ENCODE results near the gene HRNR. TPM values are rescaled to one million over a fixed set of nuclear protein-coding genes. Genes with fewer than 3 reads are reported as not detected.

The HRNR gene
- total RNA-seq, 1 donor from 2014 or later, result not detected

DNA sequence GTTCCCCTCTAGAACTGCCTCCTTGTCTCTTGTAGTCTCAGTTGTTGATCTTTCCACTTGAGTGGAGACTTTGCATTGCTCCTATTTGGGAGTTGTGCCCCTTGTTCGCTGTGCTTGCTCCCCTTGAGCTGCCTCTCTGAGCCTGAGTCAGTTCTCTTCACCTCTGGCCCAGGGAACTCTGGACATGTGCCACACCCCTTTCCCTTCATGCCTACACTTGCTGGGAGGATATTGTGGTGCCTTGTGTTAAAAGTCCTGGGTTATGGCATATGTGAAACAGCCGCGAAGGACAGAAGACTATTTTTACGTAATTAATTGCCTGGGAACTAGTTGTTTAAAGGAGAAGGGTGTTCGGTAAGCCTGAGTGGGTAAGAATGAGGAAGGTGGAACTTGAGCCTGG, 32.7 kb downstream of the HRNR start:
- no peaks in the 10 kb centered on the region for H4K20me1 ChIP-seq (ENCODE audit: insufficient read depth, low read length)
- no peak overlapping the region for H3K9ac ChIP-seq (ENCODE audit: low read length)
- H3K9me3 Mint-ChIP-seq (ENCODE audit: unreplicated experiment), result peaks cover 3% of the 10 kb centered on the region
- no peak overlapping the region for H3K4me2 ChIP-seq (ENCODE audit: low read length)
- no peaks in the 10 kb centered on the region for H3K4me1 ChIP-seq (ENCODE audit: insufficient read depth, low read length)
- no peak for FAIRE-seq
- peaks cover 12% of the 10 kb centered on the region for H3K27me3 Mint-ChIP-seq (ENCODE audit: low read depth, unreplicated experiment)
- H2AFZ ChIP-seq (ENCODE audit: low read depth, low read length), result no peak overlapping the region
- H3K27ac Mint-ChIP-seq (ENCODE audit: unreplicated experiment), result no peak overlapping the region
- no peak for TF ChIP-seq EZH2 (IDR thresholded peaks at IDR 0.05; ENCODE audit: insufficient read depth, low read length)
- TF ChIP-seq, protein P1, sequence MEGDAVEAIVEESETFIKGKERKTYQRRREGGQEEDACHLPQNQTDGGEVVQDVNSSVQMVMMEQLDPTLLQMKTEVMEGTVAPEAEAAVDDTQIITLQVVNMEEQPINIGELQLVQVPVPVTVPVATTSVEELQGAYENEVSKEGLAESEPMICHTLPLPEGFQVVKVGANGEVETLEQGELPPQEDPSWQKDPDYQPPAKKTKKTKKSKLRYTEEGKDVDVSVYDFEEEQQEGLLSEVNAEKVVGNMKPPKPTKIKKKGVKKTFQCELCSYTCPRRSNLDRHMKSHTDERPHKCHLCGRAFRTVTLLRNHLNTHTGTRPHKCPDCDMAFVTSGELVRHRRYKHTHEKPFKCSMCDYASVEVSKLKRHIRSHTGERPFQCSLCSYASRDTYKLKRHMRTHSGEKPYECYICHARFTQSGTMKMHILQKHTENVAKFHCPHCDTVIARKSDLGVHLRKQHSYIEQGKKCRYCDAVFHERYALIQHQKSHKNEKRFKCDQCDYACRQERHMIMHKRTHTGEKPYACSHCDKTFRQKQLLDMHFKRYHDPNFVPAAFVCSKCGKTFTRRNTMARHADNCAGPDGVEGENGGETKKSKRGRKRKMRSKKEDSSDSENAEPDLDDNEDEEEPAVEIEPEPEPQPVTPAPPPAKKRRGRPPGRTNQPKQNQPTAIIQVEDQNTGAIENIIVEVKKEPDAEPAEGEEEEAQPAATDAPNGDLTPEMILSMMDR (IDR thresholded peaks at IDR 0.05; ENCODE audit: insufficient read depth, low read depth, low read length), result no peak
- DNase-seq (ENCODE audit: low read depth), result no peak
- H3K27me3 ChIP-seq (ENCODE audit: insufficient read depth, low read length), result peaks cover 4% of the 10 kb centered on the region
- H3K4me3 Mint-ChIP-seq (ENCODE audit: unreplicated experiment), result no peak overlapping the region
- H3K36me3 ChIP-seq (ENCODE audit: insufficient read depth, low read length), result no peaks in the 10 kb centered on the region
- peaks cover 7% of the 10 kb centered on the region for H3K4me1 Mint-ChIP-seq (ENCODE audit: low read depth, unreplicated experiment)
- no peaks in the 10 kb centered on the region for H3K9me3 ChIP-seq (ENCODE audit: insufficient read depth, low read depth, low read length)
- peaks cover 2% of the 10 kb centered on the region for H3K36me3 Mint-ChIP-seq (ENCODE audit: low read depth, unreplicated experiment)
- no peak overlapping the region for H3K27ac ChIP-seq (ENCODE audit: low read depth, low read length)
- no peak overlapping the region for H3K4me3 ChIP-seq (ENCODE audit: insufficient read depth, low read depth, low read length)
- H3K79me2 ChIP-seq (ENCODE audit: insufficient read depth, low read length), result no peaks in the 10 kb centered on the region

DNA sequence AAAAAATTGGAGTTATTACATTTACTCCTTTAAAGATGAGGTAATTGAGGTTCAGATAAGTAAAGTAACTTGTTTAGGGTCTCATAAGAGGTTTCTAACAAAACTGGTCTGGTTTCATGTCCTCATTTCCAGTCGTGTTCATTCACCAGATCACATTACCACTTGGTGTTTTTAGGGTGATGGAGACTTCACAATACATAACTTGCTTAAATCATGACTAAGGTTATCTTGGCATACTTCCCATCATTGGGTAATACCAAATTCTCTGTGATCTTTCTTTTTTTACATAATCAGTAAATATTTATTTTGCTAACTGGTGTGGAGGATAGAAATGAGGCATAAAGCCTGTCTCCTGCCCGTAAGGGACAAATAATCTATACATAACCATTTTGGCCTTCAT, 33.4 kb downstream of the HRNR start:
- no peaks in the 10 kb centered on the region for H3K36me3 ChIP-seq (ENCODE audit: insufficient read depth, low read length)
- Mint-ChIP-seq H3K36me3 (ENCODE audit: low read depth, unreplicated experiment) (peaks cover under 1% of the 10 kb centered on the region), H3K27ac (ENCODE audit: unreplicated experiment) (no peak overlapping the region), H3K27me3 (ENCODE audit: low read depth, unreplicated experiment) (peaks cover 12% of the 10 kb centered on the region), H3K4me1 (ENCODE audit: low read depth, unreplicated experiment) (peaks cover 12% of the 10 kb centered on the region), H3K9me3 (ENCODE audit: unreplicated experiment) (peaks cover 1% of the 10 kb centered on the region), H3K4me3 (ENCODE audit: unreplicated experiment) (no peak overlapping the region)
- DNase-seq (ENCODE audit: low read depth), result peak; percentile 14
- FAIRE-seq, result no peak
- no peak overlapping the region for H2AFZ ChIP-seq (ENCODE audit: low read depth, low read length)
- no peak overlapping the region for H3K27ac ChIP-seq (ENCODE audit: low read depth, low read length)
- H3K4me1 ChIP-seq (ENCODE audit: insufficient read depth, low read length), result no peaks in the 10 kb centered on the region
- H3K79me2 ChIP-seq (ENCODE audit: insufficient read depth, low read length), result no peaks in the 10 kb centered on the region
- no peak overlapping the region for H3K4me3 ChIP-seq (ENCODE audit: insufficient read depth, low read depth, low read length)
- no peaks in the 10 kb centered on the region for H4K20me1 ChIP-seq (ENCODE audit: insufficient read depth, low read length)
- no peak overlapping the region for H3K4me2 ChIP-seq (ENCODE audit: low read length)
- H3K27me3 ChIP-seq (ENCODE audit: insufficient read depth, low read length), result peaks cover 4% of the 10 kb centered on the region
- TF ChIP-seq EZH2 (IDR thresholded peaks at IDR 0.05; ENCODE audit: insufficient read depth, low read length), result no peak
- TF ChIP-seq, protein P1 (IDR thresholded peaks at IDR 0.05; ENCODE audit: insufficient read depth, low read depth, low read length), result no peak
- H3K9ac ChIP-seq (ENCODE audit: low read length), result no peak overlapping the region
- no peaks in the 10 kb centered on the region for H3K9me3 ChIP-seq (ENCODE audit: insufficient read depth, low read depth, low read length)

DNA sequence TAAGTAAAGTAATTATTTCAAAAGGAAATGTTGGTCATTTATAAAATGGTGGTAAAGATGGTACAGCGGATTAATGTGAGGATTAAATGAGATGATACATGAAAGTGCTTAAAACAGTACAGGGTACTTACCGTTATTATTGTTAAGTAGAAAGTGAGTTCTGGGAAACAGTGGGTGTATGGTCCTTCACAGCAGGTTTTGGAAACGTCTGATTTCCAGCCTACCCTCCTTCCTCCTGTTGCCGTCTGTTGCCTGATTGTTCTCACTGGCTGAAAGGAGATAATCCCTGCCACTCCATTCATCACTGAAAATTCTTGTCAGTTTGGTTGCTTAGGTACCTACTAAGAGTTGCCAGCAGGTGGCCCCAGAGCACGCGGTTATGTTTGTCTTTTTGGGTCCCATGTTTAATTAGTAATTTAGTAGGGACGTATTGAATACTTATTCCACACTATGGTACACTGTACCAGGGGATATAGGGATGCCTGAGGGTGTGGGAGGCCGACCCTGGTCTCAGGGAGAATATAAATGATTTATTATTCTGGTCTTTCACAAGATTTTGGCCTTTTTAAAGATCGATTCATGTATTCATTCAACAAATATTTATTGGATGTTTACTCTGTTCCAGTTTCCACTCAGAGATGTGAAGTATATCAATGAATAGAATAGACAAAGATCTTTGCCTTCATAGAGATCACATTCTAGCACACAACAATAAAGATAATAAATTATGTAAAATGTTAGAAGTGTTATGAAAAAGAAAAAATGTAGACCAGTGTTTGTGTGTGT, 34.1 kb downstream of the HRNR start:
- peak overlapping the region; percentile 74 for H3K4me3 Mint-ChIP-seq (ENCODE audit: unreplicated experiment)
- TF ChIP-seq, protein P1 (IDR thresholded peaks at IDR 0.05; ENCODE audit: insufficient read depth, low read depth, low read length), result peak; percentile 76
- TF ChIP-seq EZH2 (IDR thresholded peaks at IDR 0.05; ENCODE audit: insufficient read depth, low read length), result no peak
- no peaks in the 10 kb centered on the region for H3K79me2 ChIP-seq (ENCODE audit: insufficient read depth, low read length)
- H3K36me3 ChIP-seq (ENCODE audit: insufficient read depth, low read length), result no peaks in the 10 kb centered on the region
- no peaks in the 10 kb centered on the region for H3K36me3 Mint-ChIP-seq (ENCODE audit: low read depth, unreplicated experiment)
- H3K27me3 ChIP-seq (ENCODE audit: insufficient read depth, low read length), result peaks cover 4% of the 10 kb centered on the region
- peak overlapping the region; percentile 70 for H3K9ac ChIP-seq (ENCODE audit: low read length)
- H3K27ac Mint-ChIP-seq (ENCODE audit: unreplicated experiment), result no peak overlapping the region
- peak overlapping the region; percentile 54 for H3K4me3 ChIP-seq (ENCODE audit: insufficient read depth, low read depth, low read length)
- no peaks in the 10 kb centered on the region for H3K4me1 ChIP-seq (ENCODE audit: insufficient read depth, low read length)
- DNase-seq (ENCODE audit: low read depth) (peak; percentile 40), FAIRE-seq (peak; percentile 68)
- no peaks in the 10 kb centered on the region for H4K20me1 ChIP-seq (ENCODE audit: insufficient read depth, low read length)
- no peak overlapping the region for H3K27ac ChIP-seq (ENCODE audit: low read depth, low read length)
- peaks cover 12% of the 10 kb centered on the region for H3K27me3 Mint-ChIP-seq (ENCODE audit: low read depth, unreplicated experiment)
- H3K9me3 Mint-ChIP-seq (ENCODE audit: unreplicated experiment), result no peaks in the 10 kb centered on the region
- H3K9me3 ChIP-seq (ENCODE audit: insufficient read depth, low read depth, low read length), result no peaks in the 10 kb centered on the region
- H3K4me2 ChIP-seq (ENCODE audit: low read length), result peak overlapping the region; percentile 83
- H2AFZ ChIP-seq (ENCODE audit: low read depth, low read length), result peak overlapping the region; percentile 80
- H3K4me1 Mint-ChIP-seq (ENCODE audit: low read depth, unreplicated experiment), result peaks cover 19% of the 10 kb centered on the region

Measured in astrocyte (in vitro differentiated cells and primary cell).